ENCODE results near the gene ECE1. TPM values are rescaled to one million over a fixed set of nuclear protein-coding genes. Genes with fewer than 3 reads are reported as not detected.

Gene ECE1
- total and polyA plus RNA-seq, 2 of the 4 experiments (the other 2 are of a cell fraction): 61.8 to 124 TPM

GRCh38 chr1:21338573-21339355 lies 48.5 kb upstream of the ECE1 start:
- ChIA-PET CTCF (interaction anchor here (1.0 to 1.5 kb wide), 5 partner anchors 17 to 84 kb away, joined by 3 to 5 read pairs (median 4); no protein-coding TSS in a partner anchor), POLR2A (ENCODE audit: unreplicated experiment) (no interaction called here)
- peak; percentile 93 for DNase-seq
- Histone ChIP-seq H3K4me3 (ENCODE audit: insufficient read depth, low read depth, low read length) (no peak overlapping the region), H2AK5ac (ENCODE audit: low read depth, low read length) (peak overlapping the region; percentile 92), H2BK15ac (ENCODE audit: low read depth, low read length) (peak overlapping the region; percentile 82; the same call in 2 of the 3 replicates), H2AFZ (replicated peaks; ENCODE audit: low read length, poor library complexity) (peak overlapping the region; percentile 28), H3K79me1 (ENCODE audit: low read depth in 1 of 2, low read length in 2 of 2) (peaks cover 45 to 95% of the 10 kb centered on the region in 2 experiments), H2BK5ac (ENCODE audit: low read depth, low read length, poor library complexity, severe bottlenecking) (peak overlapping the region; percentile 79), H3K14ac (replicated peaks; ENCODE audit: low read depth, low read length) (peak overlapping the region; percentile 34), H3K36me3 (ENCODE audit: control insufficient read depth, insufficient read depth, low read length) (peaks cover 5% of the 10 kb centered on the region; the same call in 1 of the 2 replicates), H3K4ac (ENCODE audit: low read depth, low read length) (peak overlapping the region; percentile 83), H3K9ac (ENCODE audit: low read depth, low read length) (peak overlapping the region; percentile 1; the same call in 1 of the 2 replicates), H3K27ac (ENCODE audit: insufficient read depth, low read length) (peak overlapping the region; percentile 76), H4K91ac (ENCODE audit: insufficient read depth, low read depth, low read length) (peak overlapping the region; percentile 81), H3K4me1 (ENCODE audit: control insufficient read depth, insufficient read depth, low read length) (peaks cover 81% of the 10 kb centered on the region), H3K23ac (ENCODE audit: low read depth, low read length) (peak overlapping the region; percentile 66; the same call in 1 of the 2 replicates), H3K9me1 (ENCODE audit: insufficient read depth, low read length) (peaks cover 43% of the 10 kb centered on the region), H3K9me3 (ENCODE audit: control insufficient read depth, insufficient read depth, low read length) (no peaks in the 10 kb centered on the region), H2AK9ac (replicated peaks; ENCODE audit: low read depth, low read length, poor library complexity) (peak overlapping the region; percentile 91), H2BK20ac (ENCODE audit: low read depth, low read length) (peak overlapping the region; percentile 47), H3K4me2 (ENCODE audit: low read depth, low read length) (peak overlapping the region; percentile 29), H2BK120ac (ENCODE audit: low read depth, low read length) (peak overlapping the region; percentile 34), H4K20me1 (ENCODE audit: insufficient read depth, low read length) (peaks cover 54% of the 10 kb centered on the region), H4K8ac (ENCODE audit: low read depth in 2 of 2, low read length in 2 of 2) (peak overlapping the region; percentile 18 to 62; a peak in 2 of 4 replicates), H3K27me3 (ENCODE audit: control insufficient read depth, insufficient read depth, low read length) (no peaks in the 10 kb centered on the region), H4K5ac (ENCODE audit: low read depth, low read length) (peak overlapping the region; percentile 73), H3K18ac (ENCODE audit: low read depth, low read length) (peak overlapping the region; percentile 65), H3K56ac (ENCODE audit: extremely low read depth, insufficient read depth, low read length) (peak overlapping the region; percentile 49; the same call in 1 of the 2 replicates)
- in situ Hi-C loops (cut with MboI; ENCODE audit: low sequenced_read_pairs) (loop anchor here (5.0 kb wide), 1 partner anchor 81 kb away; no protein-coding TSS in a partner anchor), dilution Hi-C loops (cut with HindIII; ENCODE audit: low sequenced_read_pairs, unreplicated experiment) (no loop called here), intact Hi-C loops (cut with micrococcal nuclease) (loop anchor here (5.0 kb wide), 1 partner anchor 641 kb away; no protein-coding TSS in a partner anchor)
- BruUV-seq (replicated peaks): no TSS peak
- ATAC-seq (ENCODE audit: low read depth): peak; percentile 61
- TF ChIP-seq RCOR1 (IDR thresholded peaks at IDR 0.05; ENCODE audit: insufficient replicate concordance, low read length) (peak; percentile 83), MXI1 (IDR thresholded peaks at IDR 0.05; ENCODE audit: borderline replicate concordance, low read depth, low read length) (peak; percentile 89), MAZ (IDR thresholded peaks at IDR 0.05; ENCODE audit: borderline replicate concordance, low read depth, low read length) (peak; percentile 73; the same call in 1 of the 2 replicates), FOS (IDR thresholded peaks at IDR 0.05; ENCODE audit: low read depth, low read length) (no peak), BHLHE40 (IDR thresholded peaks at IDR 0.05; ENCODE audit: low read depth, low read length) (no peak), RFX5 (IDR thresholded peaks at IDR 0.05; ENCODE audit: low read depth, low read length) (0 out of 2 replicates have a peak, but pooled peaks have one; percentile 25), CEBPB (IDR thresholded peaks at IDR 0.05; ENCODE audit: low read depth, low read length) (no peak)
- TF ChIP-seq, protein P1, sequence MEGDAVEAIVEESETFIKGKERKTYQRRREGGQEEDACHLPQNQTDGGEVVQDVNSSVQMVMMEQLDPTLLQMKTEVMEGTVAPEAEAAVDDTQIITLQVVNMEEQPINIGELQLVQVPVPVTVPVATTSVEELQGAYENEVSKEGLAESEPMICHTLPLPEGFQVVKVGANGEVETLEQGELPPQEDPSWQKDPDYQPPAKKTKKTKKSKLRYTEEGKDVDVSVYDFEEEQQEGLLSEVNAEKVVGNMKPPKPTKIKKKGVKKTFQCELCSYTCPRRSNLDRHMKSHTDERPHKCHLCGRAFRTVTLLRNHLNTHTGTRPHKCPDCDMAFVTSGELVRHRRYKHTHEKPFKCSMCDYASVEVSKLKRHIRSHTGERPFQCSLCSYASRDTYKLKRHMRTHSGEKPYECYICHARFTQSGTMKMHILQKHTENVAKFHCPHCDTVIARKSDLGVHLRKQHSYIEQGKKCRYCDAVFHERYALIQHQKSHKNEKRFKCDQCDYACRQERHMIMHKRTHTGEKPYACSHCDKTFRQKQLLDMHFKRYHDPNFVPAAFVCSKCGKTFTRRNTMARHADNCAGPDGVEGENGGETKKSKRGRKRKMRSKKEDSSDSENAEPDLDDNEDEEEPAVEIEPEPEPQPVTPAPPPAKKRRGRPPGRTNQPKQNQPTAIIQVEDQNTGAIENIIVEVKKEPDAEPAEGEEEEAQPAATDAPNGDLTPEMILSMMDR (conservative IDR thresholded peaks at IDR 0.05; ENCODE audit: low read depth, low read length): no peak
- TF ChIP-seq, protein P2, sequence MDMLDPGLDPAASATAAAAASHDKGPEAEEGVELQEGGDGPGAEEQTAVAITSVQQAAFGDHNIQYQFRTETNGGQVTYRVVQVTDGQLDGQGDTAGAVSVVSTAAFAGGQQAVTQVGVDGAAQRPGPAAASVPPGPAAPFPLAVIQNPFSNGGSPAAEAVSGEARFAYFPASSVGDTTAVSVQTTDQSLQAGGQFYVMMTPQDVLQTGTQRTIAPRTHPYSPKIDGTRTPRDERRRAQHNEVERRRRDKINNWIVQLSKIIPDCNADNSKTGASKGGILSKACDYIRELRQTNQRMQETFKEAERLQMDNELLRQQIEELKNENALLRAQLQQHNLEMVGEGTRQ (IDR thresholded peaks at IDR 0.05; ENCODE audit: low read depth, low read length): no peak
- WGBS, 2 experiments (ENCODE audit: extremely low coverage in 2 of 2, insufficient read length in 1 of 2): 14% methylated on average over 4 of the region's 10 CpGs; no CpG with 5 or more reads in 1 of the 2 experiments

All from IMR-90 (cell line).